Activated T-helper 2 cell treated with anti-CD3 and anti-CD28 coated beads, Interferon-gamma antibody, Interleukin-2, Interleukin-4, amounts not matched to agents 10 μg/mL and 5 μg/mL and 100 μg/mL, durations not matched to agents 14 hours and 24 hours and 36 hours (primary cell): Measurements from ENCODE around the gene SIRPB1. TPM values are rescaled to one million over a fixed set of nuclear protein-coding genes. Genes with fewer than 3 reads are reported as not detected.
"Not testable (repeated sequence)": the region's sequence is repeated elsewhere in the genome, so short reads cannot be mapped to it uniquely, and the experiment has no call there.

Experiments
- DNase-seq: peaks from one replicate; pipeline ENCODE4 v3.0.0; 2021; ENCODE audit warnings: low spot score
- H3K27ac Mint-ChIP-seq: one replicate; pipeline ENCODE4 v1.8.0; 2021; ENCODE audit warnings: mixed read lengths
- H3K27me3 Mint-ChIP-seq: one replicate; pipeline ENCODE4 v1.8.0; 2021; ENCODE audit warnings: low read depth, mixed read lengths
- H3K36me3 Mint-ChIP-seq: one replicate; pipeline ENCODE4 v1.8.0; 2021; ENCODE audit warnings: low read depth, mixed read lengths
- H3K4me1 Mint-ChIP-seq: one replicate; pipeline ENCODE4 v1.8.0; 2021; ENCODE audit warnings: low read depth, mixed read lengths
- H3K4me3 Mint-ChIP-seq: one replicate; pipeline ENCODE4 v1.8.0; 2021; ENCODE audit warnings: low read depth, mild to moderate bottlenecking, moderate library complexity, mixed read lengths
- H3K9me3 Mint-ChIP-seq: one replicate; pipeline ENCODE4 v1.8.0; 2021; ENCODE audit warnings: mixed read lengths
- intact Hi-C: fragments of 100-400 bp; cut with micrococcal nuclease; formaldehyde crosslinking; loops from one replicate; pipeline ENCODE4 v1.15.1; 2023
- total RNA-seq: library from RNA; stranded (reverse); gene quantifications from 2 replicates; pipeline ENCODE4 v1.2.3, GENCODE V29; 2022

SIRPB1 gene
- total RNA-seq, 1 donor from 2014 or later: 1.6 TPM

- Mint-ChIP-seq H3K27ac (peak overlapping the region; percentile 76), H3K4me1 (peaks cover 84% of the 10 kb centered on the region), H3K9me3 (peaks cover 21% of the 10 kb centered on the region), H3K4me3 (peak overlapping the region; percentile 80), H3K27me3 (no peaks in the 10 kb centered on the region), H3K36me3 (peaks cover 53% of the 10 kb centered on the region)
- intact Hi-C loops: loop anchor here (5.0 kb wide), 1 partner anchor 32 kb away; no protein-coding TSS in a partner anchor
- DNase-seq: no peak
Observed at GRCh38 chr20:1654996-1655395, 35.2 kb upstream of the SIRPB1 start.

GRCh38 chr20:1652960-1653359 is 33.2 kb upstream of the SIRPB1 start:
- Mint-ChIP-seq H3K27ac (peak overlapping the region; percentile 33), H3K36me3 (peaks cover 67% of the 10 kb centered on the region), H3K9me3 (peaks cover 21% of the 10 kb centered on the region), H3K27me3 (no peaks in the 10 kb centered on the region), H3K4me1 (peaks cover 71% of the 10 kb centered on the region), H3K4me3 (peak overlapping the region; percentile 20)
- intact Hi-C loops: loop anchor here (5.0 kb wide), 1 partner anchor 34 kb away; no protein-coding TSS in a partner anchor
- DNase-seq: no peak

- H3K4me3 Mint-ChIP-seq: peak overlapping the region; percentile 9
- H3K4me1 Mint-ChIP-seq: peaks cover 71% of the 10 kb centered on the region
- peaks cover 21% of the 10 kb centered on the region for H3K9me3 Mint-ChIP-seq
- intact Hi-C loops: loop anchor here (5.0 kb wide), 1 partner anchor 35 kb away; no protein-coding TSS in a partner anchor
- no peaks in the 10 kb centered on the region for H3K27me3 Mint-ChIP-seq
- peaks cover 74% of the 10 kb centered on the region for H3K36me3 Mint-ChIP-seq
- peak overlapping the region; percentile 14 for H3K27ac Mint-ChIP-seq
- DNase-seq: no peak
Observed at GRCh38 chr20:1652104-1652503, 32.3 kb upstream of the SIRPB1 start.

GRCh38 chr20:1651268-1652058 is 31.7 kb upstream of the SIRPB1 start:
- Mint-ChIP-seq H3K36me3 (peaks cover 80% of the 10 kb centered on the region), H3K9me3 (peaks cover 21% of the 10 kb centered on the region), H3K27me3 (no peaks in the 10 kb centered on the region), H3K4me3 (peak overlapping the region; percentile 19), H3K4me1 (peaks cover 68% of the 10 kb centered on the region), H3K27ac (peak overlapping the region; percentile 30)
- intact Hi-C loops: loop anchor here (5.0 kb wide), 1 partner anchor 36 kb away; no protein-coding TSS in a partner anchor
- DNase-seq: no peak

- intact Hi-C loops: no loop called here
- no peak for DNase-seq
- Mint-ChIP-seq H3K4me1 (peaks cover 43% of the 10 kb centered on the region), H3K27ac (peak overlapping the region; percentile 15), H3K27me3 (no peaks in the 10 kb centered on the region), H3K4me3 (no peak overlapping the region), H3K9me3 (peaks cover 4% of the 10 kb centered on the region), H3K36me3 (peaks cover 76% of the 10 kb centered on the region)
Observed at GRCh38 chr20:1648101-1648500, 28.3 kb upstream of the SIRPB1 start.

- no peak for DNase-seq
- Mint-ChIP-seq H3K27me3 (no peaks in the 10 kb centered on the region), H3K27ac (peak overlapping the region; percentile 83), H3K4me1 (peaks cover 35% of the 10 kb centered on the region), H3K36me3 (peaks cover 69% of the 10 kb centered on the region), H3K9me3 (no peaks in the 10 kb centered on the region), H3K4me3 (no peak overlapping the region)
- intact Hi-C loops: no loop called here
Observed at GRCh38 chr20:1646975-1647431, 27.2 kb upstream of the SIRPB1 start.

GRCh38 chr20:1644101-1644962 is 24.5 kb upstream of the SIRPB1 start:
- H3K27ac Mint-ChIP-seq: no peak overlapping the region
- H3K27me3 Mint-ChIP-seq: no peaks in the 10 kb centered on the region
- H3K9me3 Mint-ChIP-seq: no peaks in the 10 kb centered on the region
- peaks cover 60% of the 10 kb centered on the region for H3K36me3 Mint-ChIP-seq
- peaks cover 25% of the 10 kb centered on the region for H3K4me1 Mint-ChIP-seq
- DNase-seq: no peak
- intact Hi-C loops: no loop called here
- no peak overlapping the region for H3K4me3 Mint-ChIP-seq

GRCh38 chr20:1638643-1639042 is 18.8 kb upstream of the SIRPB1 start:
- H3K27ac Mint-ChIP-seq, H3K27me3 Mint-ChIP-seq, DNase-seq, intact Hi-C loops, H3K4me3 Mint-ChIP-seq, H3K9me3 Mint-ChIP-seq: not testable (repeated sequence)
- H3K36me3 Mint-ChIP-seq: peaks cover 41% of the 10 kb centered on the region
- peaks cover 14% of the 10 kb centered on the region for H3K4me1 Mint-ChIP-seq

GRCh38 chr20:1637755-1638154 is 17.9 kb upstream of the SIRPB1 start:
- intact Hi-C loops: no loop called here
- no peak for DNase-seq
- no peak overlapping the region for H3K27ac Mint-ChIP-seq
- H3K36me3 Mint-ChIP-seq: peaks cover 47% of the 10 kb centered on the region
- peaks cover 22% of the 10 kb centered on the region for H3K4me1 Mint-ChIP-seq
- no peak overlapping the region for H3K4me3 Mint-ChIP-seq
- H3K27me3 Mint-ChIP-seq: no peaks in the 10 kb centered on the region
- no peaks in the 10 kb centered on the region for H3K9me3 Mint-ChIP-seq

- H3K27ac Mint-ChIP-seq: no peak overlapping the region
- DNase-seq: no peak
- H3K27me3 Mint-ChIP-seq: no peaks in the 10 kb centered on the region
- H3K9me3 Mint-ChIP-seq: no peaks in the 10 kb centered on the region
- peaks cover 27% of the 10 kb centered on the region for H3K4me1 Mint-ChIP-seq
- no peak overlapping the region for H3K4me3 Mint-ChIP-seq
- peaks cover 53% of the 10 kb centered on the region for H3K36me3 Mint-ChIP-seq
- intact Hi-C loops: no loop called here
Observed at GRCh38 chr20:1637226-1637625, 17.4 kb upstream of the SIRPB1 start.

- intact Hi-C loops: no loop called here
- peaks cover 59% of the 10 kb centered on the region for H3K36me3 Mint-ChIP-seq
- H3K9me3 Mint-ChIP-seq: no peaks in the 10 kb centered on the region
- H3K4me3 Mint-ChIP-seq: no peak overlapping the region
- no peak overlapping the region for H3K27ac Mint-ChIP-seq
- H3K27me3 Mint-ChIP-seq: no peaks in the 10 kb centered on the region
- H3K4me1 Mint-ChIP-seq: peaks cover 33% of the 10 kb centered on the region
- no peak for DNase-seq
Observed at GRCh38 chr20:1636621-1637020, 16.8 kb upstream of the SIRPB1 start.

GRCh38 chr20:1635291-1635979 is 15.6 kb upstream of the SIRPB1 start:
- no peak for DNase-seq
- Mint-ChIP-seq H3K4me1 (peaks cover 37% of the 10 kb centered on the region), H3K27me3 (no peaks in the 10 kb centered on the region), H3K4me3 (no peak overlapping the region), H3K27ac (no peak overlapping the region), H3K9me3 (no peaks in the 10 kb centered on the region), H3K36me3 (peaks cover 66% of the 10 kb centered on the region)
- intact Hi-C loops: no loop called here
